ENCODE results near the gene PPM1F.
"Not testable (repeated sequence)": the region's sequence is repeated elsewhere in the genome, so short reads cannot be mapped to it uniquely, and the experiment has no call there.

The PPM1F gene

DNA sequence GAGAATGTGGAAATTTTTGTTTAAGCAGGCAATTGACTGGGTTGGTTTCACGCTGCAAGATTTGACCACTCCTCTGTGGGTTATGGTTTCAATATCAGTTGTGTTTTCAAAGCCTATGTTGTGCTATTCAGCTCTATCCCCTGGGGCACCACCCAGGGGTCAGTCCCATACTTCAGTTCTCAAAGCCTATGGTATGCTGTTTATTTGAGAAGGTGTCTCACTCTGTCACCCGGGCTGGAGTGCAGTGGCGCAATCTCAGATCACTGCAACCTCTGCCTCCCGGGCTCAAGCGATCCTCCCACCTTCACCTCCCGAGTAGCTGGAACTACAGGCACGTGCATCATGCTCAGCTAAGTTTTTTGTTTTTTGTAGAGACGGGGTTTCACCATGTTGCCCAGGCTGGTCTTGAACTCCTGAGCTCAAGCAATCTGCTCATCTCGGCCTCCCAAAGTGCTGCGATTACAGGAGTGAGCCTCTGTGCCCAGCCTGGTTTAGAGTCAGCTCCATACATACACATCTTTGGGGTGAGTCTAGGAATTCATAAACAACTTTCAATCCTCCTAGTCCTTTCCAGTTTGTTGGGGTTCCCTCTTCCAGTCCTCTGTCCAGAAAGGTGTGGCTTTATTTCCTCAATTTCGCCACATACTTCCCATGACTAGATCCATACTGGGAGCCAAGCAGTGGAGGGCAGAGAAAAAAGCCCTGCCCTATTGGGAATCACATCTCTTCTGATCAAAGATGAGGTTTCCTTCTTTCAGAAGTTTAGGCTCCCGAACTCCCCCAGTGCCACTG is 50.2 kb downstream of the PPM1F start:
- H3K9me3 ChIP-seq (ENCODE audit: insufficient read depth, low read length) = no peaks in the 10 kb centered on the region
- no peak overlapping the region for H2AFZ ChIP-seq (ENCODE audit: low read depth, low read length, severe bottlenecking)
- H3K4me2 ChIP-seq (ENCODE audit: low read depth, low read length, poor library complexity, severe bottlenecking) = no peak overlapping the region

GRCh38 chr22:21898354-21898896 is 54.2 kb downstream of the PPM1F start:
- Histone ChIP-seq H3K4me3 (ENCODE audit: insufficient read depth, low read length, poor library complexity, severe bottlenecking) (no peak overlapping the region), H3K9me3 (ENCODE audit: insufficient read depth, low read length) (no peaks in the 10 kb centered on the region), H3K9me2 (replicated peaks; ENCODE audit: insufficient read depth, low read length) (no peaks in the 10 kb centered on the region), H3K27me3 (ENCODE audit: low read length) (no peaks in the 10 kb centered on the region), H2AFZ (ENCODE audit: low read depth, low read length, severe bottlenecking) (no peak overlapping the region), H3K4me2 (ENCODE audit: low read depth, low read length, poor library complexity, severe bottlenecking) (no peak overlapping the region), H3K79me2 (ENCODE audit: insufficient read depth, low read length) (no peaks in the 10 kb centered on the region), H4K20me1 (ENCODE audit: low read depth, low read length) (no peaks in the 10 kb centered on the region), H3K27ac (ENCODE audit: low read depth, low read length) (no peak overlapping the region), H3K36me3 (ENCODE audit: low read length) (no peaks in the 10 kb centered on the region), H3F3A (ENCODE audit: insufficient read depth) (no peaks in the 10 kb centered on the region), H3K9ac (ENCODE audit: low read length) (no peak overlapping the region)
- no peak for TF ChIP-seq CTCF (IDR thresholded peaks at IDR 0.05; ENCODE audit: insufficient read depth, low read length, poor library complexity, severe bottlenecking)
- TF ChIP-seq EZH2phosphoT487 (conservative IDR thresholded peaks at IDR 0.05; ENCODE audit: low read length) = no peak

More for the DNA sequence above, 50.2 kb downstream of the PPM1F start:
- no peaks in the 10 kb centered on the region for H3K79me2 ChIP-seq (ENCODE audit: insufficient read depth, low read length)
- TF ChIP-seq CTCF (IDR thresholded peaks at IDR 0.05; ENCODE audit: insufficient read depth, low read length, poor library complexity, severe bottlenecking) (no peak), EZH2phosphoT487 (conservative IDR thresholded peaks at IDR 0.05; ENCODE audit: low read length) (no peak)
- no peaks in the 10 kb centered on the region for H3K27me3 ChIP-seq (ENCODE audit: low read length)
- no peaks in the 10 kb centered on the region for H3F3A ChIP-seq (ENCODE audit: insufficient read depth)
- no peak overlapping the region for H3K4me3 ChIP-seq (ENCODE audit: insufficient read depth, low read length, poor library complexity, severe bottlenecking)
- H3K36me3 ChIP-seq (ENCODE audit: low read length) = no peaks in the 10 kb centered on the region
- H3K9me2 ChIP-seq (replicated peaks; ENCODE audit: insufficient read depth, low read length) = no peaks in the 10 kb centered on the region
- no peak overlapping the region for H3K27ac ChIP-seq (ENCODE audit: low read depth, low read length)
- H3K9ac ChIP-seq (ENCODE audit: low read length) = no peak overlapping the region
- no peaks in the 10 kb centered on the region for H4K20me1 ChIP-seq (ENCODE audit: low read depth, low read length)

GRCh38 chr22:21896951-21897513 is 55.6 kb downstream of the PPM1F start:
- H3K4me2 ChIP-seq (ENCODE audit: low read depth, low read length, poor library complexity, severe bottlenecking) = no peak overlapping the region
- no peaks in the 10 kb centered on the region for H4K20me1 ChIP-seq (ENCODE audit: low read depth, low read length)
- no peaks in the 10 kb centered on the region for H3K36me3 ChIP-seq (ENCODE audit: low read length)
- H3K4me3 ChIP-seq (ENCODE audit: insufficient read depth, low read length, poor library complexity, severe bottlenecking) = no peak overlapping the region
- TF ChIP-seq CTCF (IDR thresholded peaks at IDR 0.05; ENCODE audit: insufficient read depth, low read length, poor library complexity, severe bottlenecking) = no peak
- no peak for TF ChIP-seq EZH2phosphoT487 (conservative IDR thresholded peaks at IDR 0.05; ENCODE audit: low read length)
- no peaks in the 10 kb centered on the region for H3K79me2 ChIP-seq (ENCODE audit: insufficient read depth, low read length)
- no peaks in the 10 kb centered on the region for H3K27me3 ChIP-seq (ENCODE audit: low read length)
- H3K27ac ChIP-seq (ENCODE audit: low read depth, low read length) = no peak overlapping the region
- H3K9me2 ChIP-seq (replicated peaks; ENCODE audit: insufficient read depth, low read length) = no peaks in the 10 kb centered on the region
- no peak overlapping the region for H3K9ac ChIP-seq (ENCODE audit: low read length)
- no peak overlapping the region for H2AFZ ChIP-seq (ENCODE audit: low read depth, low read length, severe bottlenecking)
- H3F3A ChIP-seq (ENCODE audit: insufficient read depth) = no peaks in the 10 kb centered on the region
- H3K9me3 ChIP-seq (ENCODE audit: insufficient read depth, low read length) = no peaks in the 10 kb centered on the region

DNA sequence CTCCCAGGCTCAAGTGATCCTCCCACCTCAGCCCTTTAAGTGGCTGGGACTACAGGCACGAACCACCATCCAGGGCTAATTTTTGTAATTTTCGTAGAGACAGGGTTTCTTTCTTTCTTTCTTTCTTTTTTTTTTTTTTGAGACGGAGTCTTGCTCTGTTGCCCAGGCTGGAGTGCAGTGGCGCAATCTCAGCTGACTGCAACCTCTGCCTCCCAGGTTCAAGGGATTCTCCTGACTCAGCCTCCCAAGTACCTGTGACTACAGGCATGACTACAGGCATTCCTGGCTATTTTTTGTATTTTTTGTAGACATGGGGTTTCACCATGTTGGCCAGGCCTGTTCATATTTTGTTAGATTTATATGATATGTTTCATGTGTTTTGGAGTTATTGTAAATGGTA is 56.4 kb downstream of the PPM1F start:
- H2AFZ ChIP-seq (ENCODE audit: low read depth, low read length, severe bottlenecking); H3K4me2 ChIP-seq (ENCODE audit: low read depth, low read length, poor library complexity, severe bottlenecking); H3K36me3 ChIP-seq (ENCODE audit: low read length); H3K9ac ChIP-seq (ENCODE audit: low read length); H3K27ac ChIP-seq (ENCODE audit: low read depth, low read length); H3F3A ChIP-seq (ENCODE audit: insufficient read depth); H3K4me3 ChIP-seq (ENCODE audit: insufficient read depth, low read length, poor library complexity, severe bottlenecking); H3K79me2 ChIP-seq (ENCODE audit: insufficient read depth, low read length); H3K9me3 ChIP-seq (ENCODE audit: insufficient read depth, low read length); H4K20me1 ChIP-seq (ENCODE audit: low read depth, low read length); H3K9me2 ChIP-seq (replicated peaks; ENCODE audit: insufficient read depth, low read length); H3K27me3 ChIP-seq (ENCODE audit: low read length): not testable (repeated sequence)

Measured in SU-DHL-6 (cell line).